ENCODE results near the gene SLC7A7. TPM values are rescaled to one million over a fixed set of nuclear protein-coding genes. Genes with fewer than 3 reads are reported as not detected.

SLC7A7 gene
- total and polyA plus RNA-seq, 2 of the 13 experiments (the other 11 are each of a cell fraction or from before 2014, with no cell fraction given) = 0.13 to 0.63 TPM

- TF ChIP-seq ZNF513 (CRISPR knock-in tag; conservative IDR thresholded peaks at IDR 0.05) (no peak), ZBTB14 (CRISPR knock-in tag; IDR thresholded peaks at IDR 0.05) (no peak), ZNF33A (CRISPR knock-in tag; IDR thresholded peaks at IDR 0.05; ENCODE audit: borderline replicate concordance) (no peak), ZNF710 (CRISPR knock-in tag; IDR thresholded peaks at IDR 0.05; ENCODE audit: borderline replicate concordance) (peak; percentile 74; the same call in 1 of the 2 replicates), RBFOX2 (IDR thresholded peaks at IDR 0.05; ENCODE audit: low read depth, low read length) (peak; percentile 73), CREBL2 (CRISPR knock-in tag; IDR thresholded peaks at IDR 0.05; ENCODE audit: borderline replicate concordance) (peak; percentile 79; the same call in 1 of the 2 replicates), NFE2L1 (CRISPR knock-in tag; IDR thresholded peaks at IDR 0.05; ENCODE audit: borderline replicate concordance) (peak; percentile 74; the same call in 1 of the 2 replicates), JUNB (CRISPR knock-in tag; IDR thresholded peaks at IDR 0.05; ENCODE audit: borderline replicate concordance) (no peak), NCOA1 (CRISPR knock-in tag; IDR thresholded peaks at IDR 0.05) (no peak), ZNF441 (CRISPR knock-in tag; IDR thresholded peaks at IDR 0.05; ENCODE audit: borderline replicate concordance) (no peak; the same call in 1 of the 2 replicates), ZSCAN30 (CRISPR knock-in tag; IDR thresholded peaks at IDR 0.05) (no peak), ZNF160 (CRISPR knock-in tag; IDR thresholded peaks at IDR 0.05) (no peak; the same call in 1 of the 2 replicates), RXRB (CRISPR knock-in tag; IDR thresholded peaks at IDR 0.05; ENCODE audit: borderline replicate concordance) (no peak), ZNF343 (CRISPR knock-in tag; IDR thresholded peaks at IDR 0.05) (0 out of 2 replicates have a peak, but pooled peaks have one; percentile 35), GATAD2A (CRISPR knock-in tag; IDR thresholded peaks at IDR 0.05) (no peak), ZNF616 (CRISPR knock-in tag; IDR thresholded peaks at IDR 0.05; ENCODE audit: low read depth) (no peak; the same call in 1 of the 2 replicates), GLI4 (CRISPR knock-in tag; IDR thresholded peaks at IDR 0.05; ENCODE audit: borderline replicate concordance) (peak; percentile 86; the same call in 1 of the 2 replicates), ZNF674 (CRISPR knock-in tag; IDR thresholded peaks at IDR 0.05; ENCODE audit: low read depth) (no peak), GPN1 (CRISPR knock-in tag; IDR thresholded peaks at IDR 0.05; ENCODE audit: borderline replicate concordance) (no peak), ZNF503 (CRISPR knock-in tag; IDR thresholded peaks at IDR 0.05) (no peak), ZNF691 (CRISPR knock-in tag; IDR thresholded peaks at IDR 0.05; ENCODE audit: borderline replicate concordance, low read depth) (peak; percentile 88)
These were observed 22.0 kb upstream of the SLC7A7 start (continued) for GRCh38 chr14:22837114-22837749.

Measured in HepG2 (cell line).